NCI-H1048 (cell line): Measurements from ENCODE around the gene SPPL2C.

Source experiments
- DNase-seq: peaks from one replicate; lab custom pipeline; 2025; lab: John Stamatoyannopoulos, UW

Gene SPPL2C

DNA sequence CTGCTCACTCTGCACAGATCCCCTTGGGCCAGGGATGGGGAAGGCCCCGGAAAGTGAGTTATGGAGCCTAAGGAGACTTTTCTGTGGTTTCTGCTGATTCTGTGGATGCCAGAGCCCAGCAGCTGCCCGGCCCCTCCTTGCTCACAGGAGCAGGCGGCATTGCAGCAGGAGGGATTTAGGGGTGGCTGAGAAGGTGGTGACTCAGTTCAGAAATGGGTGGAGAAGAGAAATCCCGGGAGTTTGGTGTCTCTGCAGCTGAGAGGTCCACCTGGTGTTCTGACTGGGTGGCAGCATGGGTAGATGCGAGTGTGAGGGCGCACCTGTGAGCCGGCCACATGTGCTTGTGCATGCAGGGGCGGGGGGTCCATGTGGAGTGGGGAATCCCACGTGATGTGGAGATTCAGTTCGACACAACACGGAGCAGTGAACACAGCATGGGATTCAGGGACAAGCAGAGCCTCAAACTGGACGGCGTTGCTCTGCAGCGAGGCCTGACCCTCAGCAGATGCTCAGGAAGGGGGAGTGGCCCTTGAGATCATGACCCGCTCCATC is 16.0 kb upstream of the SPPL2C start:
- no peak for DNase-seq

DNA sequence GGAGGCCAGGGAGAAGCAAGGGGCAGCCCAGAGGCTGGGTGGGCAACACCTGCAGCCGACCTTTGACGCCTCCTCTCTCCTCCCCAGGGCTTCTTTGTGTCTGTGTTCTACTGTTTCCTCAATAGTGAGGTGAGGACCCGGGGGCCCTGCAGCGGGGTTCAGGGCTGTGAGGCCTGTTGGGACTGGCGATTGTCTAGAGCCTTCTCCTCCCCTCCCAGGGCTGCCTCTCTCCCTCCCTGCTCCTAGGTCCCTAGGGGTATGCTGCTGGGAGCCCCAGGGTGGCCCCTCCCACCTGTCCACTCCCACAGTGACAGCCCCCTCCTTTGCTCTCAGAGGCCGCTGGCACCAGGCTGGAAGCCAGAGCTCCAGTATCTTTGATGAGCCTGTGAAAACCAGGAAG is 10.8 kb upstream of the SPPL2C start:
- no peak for DNase-seq

DNA sequence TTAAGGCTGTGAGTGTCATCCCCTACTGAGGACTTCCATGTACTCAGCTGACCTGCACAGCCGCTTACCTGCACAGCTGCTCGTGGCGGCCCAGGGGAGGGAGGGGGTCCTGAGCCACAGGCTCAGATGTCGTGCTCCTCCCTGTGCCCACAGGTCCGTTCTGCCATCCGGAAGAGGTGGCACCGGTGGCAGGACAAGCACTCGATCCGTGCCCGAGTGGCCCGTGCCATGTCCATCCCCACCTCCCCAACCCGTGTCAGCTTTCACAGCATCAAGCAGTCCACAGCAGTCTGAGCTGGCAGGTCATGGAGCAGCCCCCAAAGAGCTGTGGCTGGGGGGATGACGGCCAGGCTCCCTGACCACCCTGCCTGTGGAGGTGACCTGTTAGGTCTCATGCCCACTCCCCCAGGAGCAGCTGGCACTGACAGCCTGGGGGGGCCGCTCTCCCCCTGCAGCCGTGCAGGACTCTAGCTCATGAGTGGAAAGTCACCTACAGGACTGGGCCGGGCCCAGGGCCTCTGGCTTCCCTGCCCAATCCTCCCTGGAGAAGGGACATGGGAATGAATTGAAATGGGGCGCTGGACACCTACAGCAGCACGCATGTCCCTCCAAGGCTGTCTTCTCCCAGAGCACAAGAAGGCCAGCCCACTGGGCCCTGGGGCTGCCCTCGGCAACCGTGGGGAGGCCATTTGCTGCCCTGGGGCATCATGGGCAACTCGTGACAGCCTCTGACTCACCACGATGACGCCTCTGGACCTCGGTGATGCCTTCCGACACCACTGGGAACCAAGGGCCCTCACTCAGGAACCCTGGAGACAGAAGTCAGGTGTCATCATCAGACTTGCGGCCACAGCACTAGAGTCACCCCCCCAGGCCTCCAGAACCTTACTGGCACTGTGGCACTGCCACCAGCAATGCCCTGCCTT is 9.9 kb upstream of the SPPL2C start:
- DNase-seq, result no peak

DNA sequence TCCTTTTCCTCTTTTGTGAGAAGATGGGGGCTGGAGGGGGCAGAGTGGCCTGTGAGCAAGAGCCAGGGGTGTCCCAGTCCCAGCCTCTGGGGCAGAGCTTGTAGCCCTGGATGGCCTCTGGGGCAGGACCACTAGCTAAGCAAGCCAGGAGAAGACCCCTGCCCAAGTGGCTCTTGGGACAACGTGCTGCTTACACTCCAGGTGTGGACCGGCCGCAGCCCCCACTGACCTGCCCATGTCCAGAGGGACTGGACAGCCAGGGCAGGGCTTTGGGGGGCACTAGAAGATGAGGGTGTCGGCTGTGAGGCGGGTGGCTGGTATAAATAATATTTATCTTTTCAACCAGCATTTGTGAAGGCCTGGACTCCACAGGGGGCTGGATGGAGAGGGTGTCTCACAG is 9.2 kb upstream of the SPPL2C start:
- DNase-seq, result no peak

DNA sequence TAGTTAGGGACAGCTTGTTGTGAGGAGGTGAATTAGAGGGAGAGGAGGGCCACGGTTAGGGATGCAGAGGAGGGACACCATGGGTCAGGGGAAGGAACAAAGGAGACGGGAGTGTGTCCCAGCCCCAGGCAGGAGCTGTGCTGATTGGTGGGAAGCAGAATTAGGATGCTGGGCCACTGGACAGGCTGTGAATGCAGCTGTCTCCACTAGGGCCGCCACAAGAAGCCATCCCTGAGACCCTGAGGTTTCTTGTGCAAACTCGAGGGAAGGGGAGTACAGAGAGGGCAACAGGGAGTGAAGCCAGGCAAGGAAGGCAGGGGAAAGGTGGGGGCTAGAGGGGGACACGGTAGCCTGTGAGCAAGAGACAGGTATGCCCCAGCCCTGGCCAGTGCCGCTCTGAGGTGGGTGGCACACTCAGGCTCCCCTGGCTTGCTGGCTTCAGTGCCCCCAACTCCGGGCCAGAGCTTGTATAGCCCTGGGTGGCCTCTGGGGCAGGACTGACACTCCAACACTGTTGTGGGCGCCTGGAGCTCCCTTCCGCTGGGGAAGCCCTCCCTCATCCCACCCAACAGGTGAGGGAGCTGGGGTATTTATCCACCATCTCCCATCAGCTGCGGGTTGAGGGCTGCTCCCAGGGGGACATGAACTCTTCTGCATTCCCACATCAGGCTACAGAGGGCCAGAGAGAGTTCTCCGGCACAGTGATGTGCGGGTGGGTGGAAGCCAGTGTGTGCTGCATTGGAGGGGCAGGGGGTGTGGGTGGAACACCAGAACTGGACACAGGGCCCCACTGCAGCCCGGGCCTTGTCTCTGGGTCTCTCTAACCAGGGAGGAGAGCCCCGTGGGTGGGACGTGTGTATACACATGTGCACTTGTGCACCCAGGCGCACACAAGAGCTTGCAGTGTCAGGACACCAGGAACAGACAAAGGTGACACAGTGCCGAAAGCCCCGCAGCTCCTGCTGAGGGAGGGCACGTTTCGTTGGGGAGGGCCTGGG is 8.3 kb upstream of the SPPL2C start:
- DNase-seq, result no peak

DNA sequence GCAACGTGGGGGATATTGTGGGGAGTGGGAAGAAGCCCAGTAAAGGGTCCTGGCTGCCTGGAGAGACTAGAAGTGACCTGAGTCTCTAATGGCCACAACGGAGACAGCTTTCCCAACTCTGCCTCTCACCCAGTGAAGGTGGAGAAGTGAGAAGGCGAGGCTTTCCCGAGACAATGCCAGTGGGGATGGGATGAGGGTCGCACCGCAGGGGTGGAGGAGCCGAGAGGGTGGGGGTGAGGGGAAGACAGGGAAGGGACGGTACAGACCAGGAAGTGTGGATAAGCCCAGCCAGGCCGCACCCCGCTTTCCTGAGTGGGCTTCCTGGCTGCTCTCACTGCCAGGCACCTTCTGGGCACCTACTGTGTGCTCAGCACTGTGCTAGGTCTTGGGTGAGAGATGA is 7.5 kb upstream of the SPPL2C start:
- no peak for DNase-seq

DNA sequence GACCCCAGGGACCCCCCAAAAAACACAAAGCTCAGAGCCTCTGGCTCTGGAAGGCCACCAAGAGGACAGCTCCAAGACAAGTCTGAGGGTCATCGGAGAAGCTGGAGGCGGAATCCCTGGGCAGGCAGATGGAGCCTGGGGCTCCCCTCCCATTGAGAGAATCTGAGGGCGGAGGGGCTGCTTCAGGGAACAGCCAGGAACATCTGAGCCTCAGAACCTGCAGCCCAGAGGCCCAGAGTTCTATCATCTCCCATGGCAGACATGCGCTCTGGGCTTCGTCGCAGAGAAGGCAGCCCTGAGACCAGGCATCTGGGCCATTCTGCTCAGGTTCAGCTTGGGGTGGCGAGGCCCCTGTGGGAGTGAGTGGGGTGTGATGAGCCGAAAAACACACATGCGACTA is 7.1 kb upstream of the SPPL2C start:
- DNase-seq, result no peak

DNA sequence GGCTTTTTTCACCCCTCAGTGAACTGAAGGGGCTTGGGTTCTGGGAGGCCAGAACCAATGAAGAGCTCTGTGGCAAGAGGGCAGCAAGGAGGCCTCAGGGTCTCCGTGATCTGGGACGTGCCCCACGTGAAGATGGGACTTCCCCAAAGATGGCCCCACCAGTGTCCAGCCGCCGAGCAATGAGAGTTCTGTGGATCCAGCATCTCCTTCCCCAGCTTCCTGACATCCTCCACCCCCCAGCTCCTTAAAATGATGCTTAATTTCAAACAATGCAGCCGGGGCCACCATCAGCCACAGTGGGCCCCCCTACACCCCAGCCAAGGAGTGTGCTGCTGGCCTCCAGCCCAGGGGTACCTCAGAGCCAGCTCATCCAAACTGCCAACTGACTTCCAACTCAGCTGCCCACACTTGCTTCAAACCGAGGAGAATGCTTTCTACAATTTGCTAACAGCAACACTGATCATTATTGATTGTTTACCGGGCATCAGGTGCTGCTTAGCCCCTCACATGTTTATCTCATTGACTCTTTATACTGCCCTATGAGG is 5.9 kb upstream of the SPPL2C start:
- DNase-seq, result no peak

DNA sequence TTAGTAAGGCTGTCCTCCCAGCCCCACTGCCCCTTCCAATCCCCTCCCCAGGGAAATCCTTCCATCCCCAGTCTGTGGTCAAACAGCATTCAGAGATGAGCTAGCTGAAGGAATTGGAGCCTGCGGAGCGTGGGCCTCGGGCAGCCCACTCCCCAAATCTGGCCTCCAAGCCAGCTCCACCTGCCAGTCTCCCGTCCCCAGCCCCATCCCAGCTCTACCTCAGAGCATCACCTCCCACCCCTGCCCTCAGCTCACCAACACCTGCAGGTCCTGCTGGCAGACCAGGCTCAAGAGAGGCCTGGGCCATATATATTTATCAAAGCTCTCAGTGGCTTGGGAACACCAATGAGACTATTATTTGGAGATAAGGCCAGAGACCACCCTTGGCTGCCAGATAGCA is 5.2 kb upstream of the SPPL2C start:
- no peak for DNase-seq

DNA sequence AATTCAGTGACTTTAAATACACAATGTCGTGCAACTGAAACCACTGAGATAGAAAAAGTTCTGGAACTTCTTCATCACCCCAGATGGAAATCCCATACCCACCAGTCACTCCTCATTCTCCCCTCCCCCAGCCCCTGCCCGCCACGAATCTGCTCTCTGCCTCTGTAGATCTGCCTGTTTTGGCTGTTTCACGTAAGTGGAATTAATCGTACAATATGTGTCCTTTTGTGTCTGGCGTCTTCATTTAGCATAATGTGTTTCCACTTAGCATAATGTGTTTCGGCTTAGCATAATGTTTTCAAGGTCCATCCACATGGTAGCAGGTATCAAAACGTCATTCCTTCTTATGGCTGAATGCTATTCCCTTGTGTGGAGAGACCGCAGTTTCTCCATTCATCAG is 3.5 kb upstream of the SPPL2C start:
- no peak for DNase-seq

DNA sequence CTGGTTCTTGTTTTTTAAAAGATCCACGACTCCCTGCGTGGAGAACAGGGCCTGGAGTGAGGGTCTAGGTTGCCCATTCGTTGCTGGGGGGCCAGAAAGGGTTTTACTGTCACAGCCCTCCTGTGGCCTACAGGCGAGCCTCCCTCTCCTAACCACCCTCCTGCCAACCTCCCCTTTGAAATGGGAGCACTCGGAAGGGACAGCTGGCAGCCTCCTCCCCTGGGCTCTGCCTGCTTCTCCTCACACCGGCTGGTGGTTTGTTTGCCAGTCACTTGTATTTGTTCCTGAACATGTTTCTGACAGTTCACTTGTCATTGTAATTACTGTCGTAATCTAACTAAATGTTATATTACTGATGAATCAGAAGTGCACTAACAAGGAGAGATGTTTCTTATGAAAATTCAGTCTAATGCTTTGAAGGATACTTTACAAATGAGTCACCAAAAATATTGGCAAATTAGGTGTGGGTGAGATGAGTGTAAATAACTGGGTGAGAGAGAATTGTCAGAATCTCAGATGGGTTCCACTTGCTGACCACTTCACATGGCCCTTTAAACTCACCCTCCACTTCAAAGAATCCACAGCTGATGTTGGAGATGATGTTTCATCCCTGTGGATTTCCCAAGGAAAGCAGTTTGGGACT is 2.7 kb upstream of the SPPL2C start:
- no peak for DNase-seq

DNA sequence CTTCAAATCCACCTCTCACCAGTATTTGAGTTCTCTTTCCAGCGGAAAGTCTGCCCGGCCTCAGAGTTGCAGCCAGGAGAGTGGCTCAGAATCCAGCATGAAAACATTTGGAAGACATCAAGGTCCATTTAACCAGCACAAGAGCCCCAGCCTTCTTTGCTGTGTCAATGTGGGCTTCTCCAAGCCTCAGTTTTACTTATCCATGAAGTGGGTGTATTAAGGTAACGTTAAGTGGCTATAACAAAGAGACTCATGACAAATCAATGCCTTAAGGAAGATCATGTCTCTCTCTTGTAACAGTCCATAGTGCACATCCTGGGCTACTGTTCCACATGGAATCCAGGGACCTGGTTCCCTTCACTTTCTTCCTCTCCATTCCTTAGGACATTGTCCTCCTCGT is 959 bp upstream of the SPPL2C start:
- no peak for DNase-seq

DNA sequence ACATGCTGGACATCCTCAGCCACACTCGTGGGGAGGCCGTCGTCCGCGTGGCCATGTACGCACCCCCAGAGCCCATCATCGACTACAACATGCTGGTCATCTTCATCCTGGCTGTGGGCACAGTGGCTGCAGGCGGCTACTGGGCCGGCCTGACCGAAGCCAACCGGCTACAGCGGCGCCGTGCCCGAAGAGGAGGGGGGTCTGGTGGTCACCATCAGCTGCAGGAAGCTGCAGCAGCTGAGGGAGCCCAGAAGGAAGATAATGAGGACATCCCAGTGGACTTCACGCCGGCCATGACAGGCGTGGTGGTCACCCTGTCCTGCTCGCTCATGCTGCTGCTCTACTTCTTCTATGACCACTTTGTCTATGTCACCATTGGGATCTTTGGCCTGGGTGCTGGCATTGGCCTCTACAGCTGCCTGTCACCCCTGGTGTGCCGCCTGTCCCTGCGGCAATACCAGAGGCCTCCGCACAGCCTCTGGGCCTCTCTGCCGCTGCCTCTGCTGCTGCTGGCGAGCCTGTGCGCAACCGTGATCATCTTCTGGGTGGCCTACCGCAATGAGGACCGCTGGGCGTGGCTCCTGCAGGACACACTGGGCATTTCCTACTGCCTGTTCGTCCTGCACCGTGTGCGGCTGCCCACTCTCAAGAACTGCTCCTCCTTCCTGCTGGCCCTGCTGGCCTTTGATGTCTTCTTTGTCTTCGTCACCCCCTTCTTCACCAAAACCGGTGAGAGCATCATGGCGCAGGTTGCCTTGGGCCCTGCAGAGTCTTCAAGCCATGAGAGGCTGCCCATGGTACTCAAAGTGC is 900 bp downstream of the SPPL2C start:
- DNase-seq, result no peak

DNA sequence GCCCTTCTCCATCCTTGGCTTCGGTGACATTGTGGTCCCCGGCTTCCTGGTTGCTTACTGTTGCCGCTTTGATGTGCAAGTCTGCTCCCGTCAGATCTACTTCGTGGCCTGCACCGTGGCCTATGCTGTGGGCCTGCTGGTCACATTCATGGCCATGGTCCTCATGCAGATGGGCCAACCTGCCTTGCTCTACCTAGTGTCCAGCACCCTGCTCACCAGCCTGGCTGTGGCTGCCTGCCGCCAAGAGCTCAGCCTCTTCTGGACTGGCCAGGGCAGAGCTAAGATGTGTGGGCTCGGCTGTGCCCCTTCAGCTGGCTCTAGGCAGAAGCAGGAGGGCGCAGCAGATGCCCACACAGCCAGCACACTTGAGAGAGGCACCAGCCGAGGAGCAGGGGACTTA is 1.5 kb downstream of the SPPL2C start:
- no peak for DNase-seq

DNA sequence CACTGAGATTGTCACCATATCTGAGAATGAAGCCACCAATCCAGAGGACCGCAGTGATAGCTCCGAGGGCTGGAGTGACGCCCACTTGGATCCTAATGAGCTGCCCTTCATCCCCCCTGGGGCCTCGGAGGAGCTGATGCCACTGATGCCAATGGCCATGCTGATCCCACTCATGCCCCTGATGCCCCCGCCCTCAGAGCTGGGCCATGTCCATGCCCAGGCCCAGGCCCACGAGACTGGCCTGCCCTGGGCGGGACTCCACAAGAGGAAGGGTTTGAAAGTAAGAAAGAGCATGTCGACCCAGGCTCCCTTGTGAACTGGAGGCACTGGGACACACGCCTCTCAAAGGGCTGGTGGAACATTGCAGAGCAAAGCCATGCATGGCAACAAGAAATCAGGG is 2.0 kb downstream of the SPPL2C start:
- no peak for DNase-seq

DNA sequence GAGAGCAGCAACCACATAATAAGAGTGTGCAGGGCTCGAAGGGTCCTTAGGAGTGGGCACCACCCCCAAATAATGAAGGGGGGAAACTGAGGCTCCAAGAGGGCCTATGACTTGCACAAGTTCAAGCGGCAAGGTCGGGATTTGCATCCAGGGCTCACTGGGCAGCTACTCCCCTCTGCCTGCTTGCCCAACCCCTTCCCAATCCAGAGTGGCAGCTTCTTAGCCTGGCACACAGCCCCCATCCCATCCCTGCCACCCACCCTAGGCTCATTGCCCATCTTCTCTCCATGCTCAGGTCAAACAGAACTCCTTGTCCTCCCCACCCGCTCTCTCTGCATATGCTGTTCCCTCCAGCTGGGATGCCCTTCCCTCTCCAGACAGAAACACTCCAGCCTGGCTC is 2.4 kb downstream of the SPPL2C start:
- DNase-seq, result no peak

DNA sequence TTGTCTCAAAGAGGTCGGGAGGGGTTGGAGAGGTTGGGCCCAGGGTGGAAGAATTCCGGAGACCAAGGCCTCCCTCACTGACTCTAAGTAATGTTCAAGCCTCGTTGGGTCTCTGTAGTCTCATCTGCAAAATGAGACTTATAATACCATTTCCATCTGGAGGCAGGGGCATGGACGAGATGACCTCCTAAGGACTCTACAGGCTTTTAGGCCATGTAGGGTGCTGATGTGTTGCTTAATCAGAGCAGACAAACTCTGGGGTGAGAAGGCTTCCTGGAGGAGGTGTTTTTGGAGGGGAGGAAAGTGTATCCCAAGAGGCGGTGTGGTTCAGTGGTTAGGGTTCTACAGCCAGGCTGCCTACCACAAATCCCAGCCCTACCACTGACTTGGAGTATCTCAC is 3.1 kb downstream of the SPPL2C start:
- no peak for DNase-seq

DNA sequence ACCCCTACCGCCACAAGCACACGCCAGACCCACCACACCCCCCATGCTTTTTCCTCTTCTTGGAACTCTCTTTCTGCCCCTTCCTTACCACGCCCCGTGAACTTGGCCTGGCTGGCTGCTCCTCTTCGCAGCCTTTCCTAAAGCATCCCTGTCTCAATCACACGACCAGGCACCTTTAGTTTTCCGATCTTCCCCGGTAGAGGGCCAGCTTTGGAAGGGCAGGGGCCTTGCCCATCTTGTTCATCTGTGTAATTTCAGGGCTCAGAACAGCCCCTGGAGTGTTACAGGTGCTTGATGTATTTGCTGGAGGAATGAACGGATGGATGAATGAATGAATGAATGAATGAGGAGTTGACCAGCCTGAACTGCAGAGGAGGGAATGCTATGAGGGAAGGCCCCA is 3.7 kb downstream of the SPPL2C start:
- no peak for DNase-seq

DNA sequence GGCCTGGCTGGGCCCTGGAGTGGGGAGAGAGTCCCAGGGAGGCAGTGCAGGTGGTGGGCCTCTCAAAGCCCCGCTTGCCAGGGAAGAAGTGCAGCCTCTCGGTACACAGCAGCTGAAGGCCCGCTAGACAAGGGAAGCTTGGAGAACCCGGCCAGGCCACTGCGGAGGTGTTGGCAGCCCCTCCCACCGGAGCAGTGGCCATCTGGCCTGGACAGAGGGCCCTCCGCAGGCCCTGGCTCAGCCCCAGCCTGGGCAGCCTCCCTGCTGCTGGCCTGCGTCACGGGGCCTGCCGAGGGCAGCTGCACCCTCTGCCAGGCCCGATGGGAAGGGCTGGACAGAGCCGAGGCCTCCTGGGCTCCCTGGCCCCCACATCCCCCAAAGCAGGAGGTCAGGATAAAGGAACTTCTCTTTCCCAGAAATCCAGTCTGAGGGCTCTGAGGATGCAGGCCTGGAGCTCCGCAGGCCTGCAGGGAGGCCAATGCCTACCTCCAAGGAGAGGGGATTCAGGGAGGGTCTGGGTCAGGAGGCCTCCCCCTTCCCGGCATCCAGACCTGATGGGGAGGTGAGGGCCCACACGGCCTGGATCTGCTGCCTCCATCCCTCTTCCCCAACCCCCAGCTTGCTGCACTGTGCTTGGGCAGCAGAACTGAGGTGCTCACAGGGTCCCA is 4.3 kb downstream of the SPPL2C start:
- no peak for DNase-seq

DNA sequence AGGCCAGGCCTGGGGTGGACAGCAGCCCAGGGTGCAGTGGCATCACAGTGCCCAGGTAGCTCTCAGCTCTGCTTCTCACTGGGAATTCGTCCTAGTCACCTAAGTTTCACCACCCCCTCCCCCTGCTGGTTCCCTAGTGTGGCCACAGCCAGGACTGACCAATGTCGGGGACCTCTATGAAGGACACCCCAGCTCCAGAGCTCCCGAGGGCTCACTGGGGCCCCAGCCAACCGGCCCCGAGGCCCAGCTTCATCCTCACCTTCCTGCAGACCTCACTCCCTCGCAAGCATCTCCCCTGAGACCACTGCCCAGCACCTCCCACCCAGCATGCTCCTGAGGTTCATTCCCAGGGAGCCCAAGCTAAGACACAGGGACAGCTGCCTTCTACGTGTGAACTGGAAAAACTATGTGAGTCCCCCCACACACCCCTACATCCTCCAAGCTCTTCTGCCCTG is 4.9 kb downstream of the SPPL2C start:
- no peak for DNase-seq
